HG03135 (cell line): ENCODE data around the gene FMNL2.

Source experiments
- ATAC-seq: cut with Tn5 transposase; IDR thresholded peaks from one replicate; pipeline ENCODE4 v1.9.1; 2021; ENCODE audit warnings: mild to moderate bottlenecking, moderate library complexity; ENCODE audit not compliant: unreplicated experiment

Gene FMNL2

GRCh38 chr2:152488075-152488474 is 153.1 kb downstream of the FMNL2 start:
- no peak for ATAC-seq

- no peak for ATAC-seq
Observed at GRCh38 chr2:152489364-152489763, 154.4 kb downstream of the FMNL2 start.

DNA sequence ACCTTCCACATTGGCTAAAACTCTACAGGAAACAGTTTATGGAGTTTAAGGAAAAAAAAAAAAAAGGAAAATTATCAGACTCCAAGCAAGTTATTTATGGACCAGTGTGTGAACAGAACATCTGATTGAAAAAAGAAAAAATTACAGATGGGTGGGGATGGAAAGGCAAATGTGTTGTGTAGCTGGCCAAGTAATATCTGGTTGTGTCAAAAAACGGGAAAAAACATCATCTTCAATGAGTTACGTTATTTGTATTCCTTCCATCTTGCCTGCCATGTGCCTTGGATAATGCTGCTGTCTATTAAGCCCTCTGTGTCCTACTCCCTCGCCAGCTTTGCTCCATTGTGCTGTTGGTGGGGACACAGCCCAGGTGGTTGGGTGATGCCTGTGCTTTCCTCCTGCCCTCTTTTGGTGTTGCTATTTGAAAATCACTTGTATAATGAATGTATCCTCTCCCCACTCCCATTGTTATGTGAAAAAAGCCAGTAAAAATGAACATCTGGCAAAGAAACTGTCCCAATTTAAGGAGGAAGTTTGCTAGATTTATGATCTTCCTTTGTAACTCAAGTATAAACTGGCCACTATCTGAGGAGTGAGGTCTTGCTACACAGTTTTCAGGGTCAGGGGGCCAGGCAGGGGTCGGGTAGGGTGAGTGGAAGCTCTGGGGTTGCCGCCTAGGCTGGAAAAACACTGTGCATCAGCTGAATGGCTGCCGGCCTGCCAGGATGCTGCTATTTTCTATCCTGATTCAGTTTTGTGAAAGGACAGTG is 155.9 kb downstream of the FMNL2 start:
- no peak for ATAC-seq

DNA sequence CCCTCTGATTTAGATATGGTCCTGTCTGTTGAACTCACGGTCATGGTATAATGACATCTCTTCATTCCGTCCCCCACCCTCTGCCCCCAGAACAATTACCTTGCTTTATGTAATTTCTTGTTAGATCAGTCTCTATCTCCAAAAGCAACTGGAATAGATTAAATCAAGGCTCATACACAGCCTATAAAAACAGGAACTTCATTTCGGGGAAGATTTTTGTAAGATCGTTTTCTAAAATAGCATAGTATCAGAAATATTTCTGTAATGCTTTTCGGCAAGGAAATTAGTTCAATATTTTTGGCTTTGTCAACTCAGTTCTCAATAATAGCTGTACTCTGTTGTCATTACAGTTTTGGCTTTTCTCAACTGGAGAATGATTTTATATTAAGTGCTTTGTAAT is 157.2 kb downstream of the FMNL2 start:
- ATAC-seq = no peak

GRCh38 chr2:152492911-152493310 is 157.9 kb downstream of the FMNL2 start:
- ATAC-seq = no peak

- no peak for ATAC-seq
Observed at GRCh38 chr2:152493417-152493816, 158.4 kb downstream of the FMNL2 start.

- ATAC-seq = no peak
Observed at GRCh38 chr2:152493945-152494528, 159.1 kb downstream of the FMNL2 start.

GRCh38 chr2:152496371-152496770 is 161.4 kb downstream of the FMNL2 start:
- ATAC-seq = no peak

- no peak for ATAC-seq
Observed at GRCh38 chr2:152497481-152498052, 162.6 kb downstream of the FMNL2 start.

DNA sequence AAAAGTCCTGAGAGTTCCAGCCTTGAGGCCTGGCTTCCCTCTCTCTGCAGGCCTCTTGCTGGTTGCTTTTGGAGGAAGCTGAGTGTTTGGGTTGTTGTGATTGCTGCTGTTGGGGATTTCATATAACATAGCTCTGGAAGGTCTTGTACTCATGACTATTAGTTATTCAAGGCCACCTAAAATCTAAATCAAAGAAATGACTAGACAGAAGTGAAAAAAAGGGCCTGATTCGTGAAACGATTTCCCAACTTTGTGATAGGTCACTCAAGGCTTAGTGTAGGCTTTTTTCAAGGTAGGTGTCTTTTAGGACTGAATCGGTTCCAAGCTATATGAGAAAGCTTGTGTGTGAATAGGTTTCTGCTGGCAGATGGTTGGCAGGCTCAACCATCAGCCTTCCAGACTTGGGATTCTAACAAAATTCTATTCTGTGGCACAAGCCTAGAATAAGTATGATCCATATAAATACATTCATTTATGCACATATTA is 164.4 kb downstream of the FMNL2 start:
- no peak for ATAC-seq

- ATAC-seq = no peak
Observed at GRCh38 chr2:152499896-152500735, 165.1 kb downstream of the FMNL2 start.

- no peak for ATAC-seq
Observed at GRCh38 chr2:152500772-152501171, 165.8 kb downstream of the FMNL2 start.

DNA sequence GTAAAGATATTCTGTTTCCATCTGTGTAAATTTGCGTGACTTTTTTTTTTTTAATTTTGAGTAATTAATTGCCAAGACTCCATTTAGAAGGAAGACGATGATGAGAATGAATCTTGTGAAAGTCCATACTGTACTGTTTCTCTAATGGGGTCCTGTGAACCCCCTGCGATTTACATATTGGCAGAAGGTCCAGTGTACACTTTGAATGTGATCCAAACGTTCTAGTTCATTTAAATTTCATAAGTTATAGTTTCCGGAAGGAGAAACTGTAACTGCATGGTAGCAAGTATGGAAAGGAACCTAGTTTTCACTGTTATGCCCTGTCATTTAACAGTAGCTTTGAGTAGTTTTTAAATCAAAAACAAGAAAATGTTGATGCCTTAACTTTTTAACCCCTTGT is 166.7 kb downstream of the FMNL2 start:
- no peak for ATAC-seq

- no peak for ATAC-seq
Observed at GRCh38 chr2:152504618-152505017, 169.6 kb downstream of the FMNL2 start.

DNA sequence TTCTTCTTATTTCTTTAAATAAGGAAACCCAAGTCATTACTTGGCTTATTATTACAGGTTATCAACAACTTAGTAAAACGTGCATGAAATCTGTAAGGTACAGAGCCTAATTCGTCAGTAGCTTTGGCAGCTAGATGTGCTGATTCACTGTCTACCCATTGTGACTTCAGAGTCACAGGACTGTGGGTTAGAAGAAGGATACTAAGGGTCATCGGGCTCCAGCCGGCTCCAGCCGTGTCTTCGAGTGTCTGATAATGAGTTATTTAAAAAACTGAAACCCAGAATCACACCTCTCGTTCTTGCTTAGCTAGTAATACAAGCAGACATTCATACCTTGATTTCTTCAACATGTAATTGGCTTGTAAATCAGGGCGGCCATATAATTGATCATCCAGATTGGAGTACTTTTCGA is 170.5 kb downstream of the FMNL2 start:
- ATAC-seq = no peak

DNA sequence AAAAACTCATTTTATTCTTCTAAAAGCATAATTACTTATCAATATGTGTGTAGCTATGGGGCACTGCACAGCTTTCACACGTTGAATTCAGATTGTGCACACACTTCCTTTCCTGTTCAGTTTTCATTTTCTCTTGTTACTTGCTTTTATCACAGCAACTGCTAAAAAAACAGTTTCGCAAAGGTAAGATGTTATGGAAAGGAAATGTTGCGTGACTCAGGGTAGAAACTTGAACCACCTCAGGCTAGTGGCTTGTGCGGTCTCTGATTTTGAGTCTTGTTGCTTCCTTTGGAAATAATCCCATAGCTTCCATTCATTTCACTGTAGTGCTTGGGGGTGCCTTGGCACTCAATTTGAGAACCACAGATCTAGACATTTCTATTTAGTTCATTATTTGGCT is 171.9 kb downstream of the FMNL2 start:
- ATAC-seq = peak; percentile 59

DNA sequence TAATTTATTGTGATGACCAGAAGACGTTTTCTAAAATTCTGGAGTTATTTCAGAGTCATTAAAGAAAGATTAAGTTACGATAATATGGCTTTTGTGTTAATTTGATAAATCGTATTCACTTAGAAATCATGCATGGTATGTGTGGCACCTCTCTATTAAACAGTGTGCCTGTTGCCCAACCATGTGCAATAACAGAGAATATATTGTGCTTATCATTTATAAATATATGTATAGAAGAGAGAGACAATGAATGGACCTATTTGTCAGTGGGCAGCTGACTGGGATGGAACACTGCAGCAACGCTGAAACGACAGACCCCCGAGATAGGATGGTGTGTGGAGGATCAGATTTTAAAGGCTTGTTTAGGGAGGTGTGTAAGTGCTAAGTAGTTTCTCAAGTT is 172.9 kb downstream of the FMNL2 start:
- ATAC-seq = no peak

DNA sequence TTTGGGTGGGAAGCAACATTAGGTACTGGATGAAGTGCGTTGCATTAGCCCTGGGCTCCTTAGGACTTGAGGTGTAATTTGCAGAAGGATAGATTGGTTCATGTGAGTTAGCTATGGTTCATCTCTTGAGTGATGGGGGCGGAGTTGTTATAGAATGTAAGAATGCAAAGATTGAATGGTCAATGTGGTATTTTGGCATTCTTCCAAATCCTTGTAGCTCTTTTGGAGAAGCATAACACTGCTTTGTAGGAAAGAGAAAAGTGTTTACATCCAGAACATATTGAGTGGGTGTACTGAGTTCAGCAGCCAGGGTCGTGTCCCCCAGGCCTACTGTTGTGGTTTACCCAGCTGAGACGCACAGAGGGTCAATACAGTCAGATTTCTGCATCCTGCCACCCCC is 173.5 kb downstream of the FMNL2 start:
- ATAC-seq = no peak

DNA sequence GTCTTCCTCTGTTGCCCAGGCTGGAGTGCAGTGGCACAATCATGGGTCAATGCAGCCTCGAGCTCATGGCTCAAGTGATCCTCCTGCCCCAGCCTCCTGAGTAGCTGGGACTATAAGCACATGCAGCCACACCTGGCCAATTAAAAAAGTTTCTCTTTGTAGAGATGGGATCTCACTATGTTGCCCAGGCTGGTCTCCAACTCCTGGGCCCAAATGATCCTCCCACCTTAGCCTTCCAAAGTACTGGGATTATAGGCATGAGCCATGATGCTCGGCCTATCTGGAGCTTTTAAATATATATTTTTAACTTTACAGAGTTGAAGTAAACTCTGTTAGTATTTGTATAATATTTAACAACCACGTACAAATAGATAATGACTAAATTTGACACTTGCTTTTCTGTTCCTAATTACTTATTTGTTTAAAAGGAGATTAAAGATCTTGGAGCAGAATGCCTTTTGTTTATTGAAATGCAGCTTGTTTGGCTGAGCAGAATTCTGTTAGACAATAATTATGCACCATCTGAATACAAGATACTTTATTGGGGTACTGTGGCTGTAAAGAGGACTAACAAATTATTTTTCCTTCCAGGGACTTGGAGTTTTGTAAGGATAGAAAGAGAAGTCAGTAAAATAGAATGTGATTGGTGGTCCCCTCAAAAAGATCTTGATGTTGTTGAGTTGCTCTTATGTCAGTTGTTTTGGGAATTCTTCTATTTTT is 175.0 kb downstream of the FMNL2 start:
- ATAC-seq = no peak

GRCh38 chr2:152510621-152511020 is 175.6 kb downstream of the FMNL2 start:
- ATAC-seq = no peak

GRCh38 chr2:152511981-152512380 is 177.0 kb downstream of the FMNL2 start:
- ATAC-seq = no peak
